Effector memory CD4-positive, alpha-beta T cell (primary cell): ENCODE measurements around the gene ZNF543.
A peak's percentile ranks its signal among the peaks of the same experiment; 100 is the strongest.

Source experiments
- DNase-seq, 3 donors: peaks; one replicate each; pipeline ENCODE4 v3.0.0-alpha.2; 2020
- H3K27ac ChIP-seq: 2 replicates; pipeline ENCODE4 v1.7.0; 2013; ENCODE audit warnings: mild to moderate bottlenecking, low read length, moderate library complexity; ENCODE audit not compliant: insufficient read depth, poor library complexity, severe bottlenecking
- H3K27me3 ChIP-seq: replicated peaks from 2 replicates; pipeline ENCODE4 v1.7.0; 2013; ENCODE audit warnings: mild to moderate bottlenecking, low read length; ENCODE audit not compliant: insufficient read depth, control insufficient read depth, poor library complexity, severe bottlenecking
- H3K36me3 ChIP-seq: 2 replicates; pipeline ENCODE4 v1.7.0; 2013; ENCODE audit warnings: mild to moderate bottlenecking, low read length, moderate library complexity; ENCODE audit not compliant: control insufficient read depth, insufficient read depth
- H3K4me1 ChIP-seq: 2 replicates; pipeline ENCODE4 v1.7.0; 2013; ENCODE audit warnings: low read length, mild to moderate bottlenecking; ENCODE audit not compliant: control insufficient read depth, insufficient read depth, poor library complexity, severe bottlenecking
- H3K4me3 ChIP-seq: 2 replicates; pipeline ENCODE4 v1.7.0; 2013; ENCODE audit warnings: low read length, low read depth, mild to moderate bottlenecking; ENCODE audit not compliant: insufficient read depth, poor library complexity, severe bottlenecking
- H3K9me3 ChIP-seq: 2 replicates; pipeline ENCODE4 v1.7.0; 2013; ENCODE audit warnings: mild to moderate bottlenecking, low read length, moderate library complexity; ENCODE audit not compliant: control insufficient read depth

The ZNF543 gene

GRCh38 chr19:57350877-57351805, 30.9 kb downstream of the ZNF543 start, which contains the start of gene ZNF304:
ZNF304 (plus strand) TSS chr19:57351271; CDS start chr19:57351665, 394 bp downstream.
- Histone ChIP-seq H3K27me3 (no peaks in the 10 kb centered on the region), H3K9me3 (peaks cover 5% of the 10 kb centered on the region), H3K36me3 (peaks cover 29% of the 10 kb centered on the region), H3K4me3 (peak within 1 kb of the TSS; percentile 81), H3K27ac (peak within 1 kb of the TSS; percentile 57), H3K4me1 (peaks cover 10% of the 10 kb centered on the region)
- DNase-seq = peak; percentile 57 to 78 (median 70)

GRCh38 chr19:57351867-57352266, 31.6 kb downstream of the ZNF543 start:
- peaks cover 8% of the 10 kb centered on the region for H3K9me3 ChIP-seq
- H3K27ac ChIP-seq = no peak overlapping the region
- peaks cover 10% of the 10 kb centered on the region for H3K4me1 ChIP-seq
- no peaks in the 10 kb centered on the region for H3K27me3 ChIP-seq
- peaks cover 36% of the 10 kb centered on the region for H3K36me3 ChIP-seq
- no peak for DNase-seq
- peak overlapping the region; percentile 81 for H3K4me3 ChIP-seq

DNA sequence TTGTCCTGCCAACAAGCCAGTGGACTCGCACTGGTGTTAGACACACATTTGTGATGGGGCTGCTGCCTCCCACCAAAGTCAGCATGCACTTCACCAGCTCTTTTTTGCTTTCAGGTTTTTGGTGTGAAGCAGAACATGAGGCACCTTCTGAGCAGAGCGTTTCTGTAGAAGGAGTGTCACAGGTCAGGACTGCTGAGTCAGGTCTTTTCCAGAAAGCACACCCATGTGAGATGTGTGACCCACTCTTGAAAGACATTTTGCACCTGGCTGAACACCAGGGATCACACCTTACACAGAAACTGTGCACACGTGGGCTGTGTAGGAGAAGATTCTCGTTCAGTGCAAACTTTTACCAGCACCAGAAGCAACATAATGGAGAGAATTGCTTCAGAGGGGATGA, 35.6 kb downstream of the ZNF543 start:
- H3K36me3 ChIP-seq = peaks cover 40% of the 10 kb centered on the region
- peaks cover 10% of the 10 kb centered on the region for H3K4me1 ChIP-seq
- H3K27me3 ChIP-seq = no peaks in the 10 kb centered on the region
- no peak overlapping the region for H3K4me3 ChIP-seq
- peaks cover 18% of the 10 kb centered on the region for H3K9me3 ChIP-seq
- DNase-seq = no peak
- no peak overlapping the region for H3K27ac ChIP-seq

DNA sequence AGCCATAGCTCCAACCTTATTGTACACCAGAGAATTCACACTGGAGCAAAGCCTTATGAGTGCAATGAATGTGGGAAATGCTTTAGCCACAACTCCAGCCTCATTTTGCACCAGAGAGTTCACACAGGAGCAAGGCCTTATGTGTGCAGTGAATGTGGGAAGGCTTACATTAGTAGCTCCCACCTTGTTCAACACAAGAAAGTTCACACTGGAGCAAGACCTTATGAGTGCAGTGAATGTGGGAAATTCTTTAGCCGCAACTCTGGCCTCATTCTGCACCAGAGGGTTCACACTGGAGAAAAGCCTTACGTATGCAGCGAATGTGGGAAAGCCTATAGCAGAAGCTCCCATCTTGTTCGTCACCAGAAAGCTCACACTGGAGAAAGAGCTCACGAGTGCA, 37.1 kb downstream of the ZNF543 start:
- Histone ChIP-seq H3K36me3 (peaks cover 40% of the 10 kb centered on the region), H3K4me3 (no peak overlapping the region), H3K27me3 (no peaks in the 10 kb centered on the region), H3K4me1 (peaks cover under 1% of the 10 kb centered on the region), H3K9me3 (peaks cover 18% of the 10 kb centered on the region), H3K27ac (no peak overlapping the region)
- no peak for DNase-seq

- Histone ChIP-seq H3K9me3 (peaks cover 18% of the 10 kb centered on the region), H3K36me3 (peaks cover 29% of the 10 kb centered on the region), H3K4me3 (no peak overlapping the region), H3K4me1 (peaks cover 5% of the 10 kb centered on the region), H3K27me3 (no peaks in the 10 kb centered on the region), H3K27ac (no peak overlapping the region)
- no peak for DNase-seq
Observed at GRCh38 chr19:57359300-57359699, 39.0 kb downstream of the ZNF543 start.

DNA sequence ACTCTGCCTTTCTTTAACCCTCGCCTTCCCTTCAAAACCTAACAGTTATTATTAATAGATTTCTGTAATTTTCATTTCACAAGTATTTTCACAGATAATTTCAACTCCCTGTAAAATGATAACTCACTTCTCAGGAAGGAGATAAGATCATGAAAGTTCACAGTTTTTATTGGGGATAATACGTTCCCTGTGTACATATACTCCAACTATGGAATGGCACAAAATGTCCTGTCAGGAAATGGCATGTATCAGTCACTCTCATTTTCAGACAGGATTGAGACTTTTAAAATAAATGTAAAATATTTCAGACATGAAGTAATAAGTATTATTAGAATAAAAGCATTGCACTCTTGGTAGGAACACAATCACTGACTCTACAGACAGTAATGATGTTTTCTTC, 42.1 kb downstream of the ZNF543 start:
- no peaks in the 10 kb centered on the region for H3K27me3 ChIP-seq
- H3K9me3 ChIP-seq = peaks cover 6% of the 10 kb centered on the region
- peak overlapping the region; percentile 80 for H3K27ac ChIP-seq
- DNase-seq = no peak
- peaks cover 5% of the 10 kb centered on the region for H3K4me1 ChIP-seq
- H3K4me3 ChIP-seq = no peak overlapping the region
- H3K36me3 ChIP-seq = no peaks in the 10 kb centered on the region

- no peaks in the 10 kb centered on the region for H3K36me3 ChIP-seq
- no peaks in the 10 kb centered on the region for H3K27me3 ChIP-seq
- DNase-seq = peak; percentile 96
- H3K27ac ChIP-seq = peak within 1 kb of the TSS; percentile 80
- no peaks in the 10 kb centered on the region for H3K9me3 ChIP-seq
- H3K4me3 ChIP-seq = peak within 1 kb of the TSS; percentile 66
- peaks cover 5% of the 10 kb centered on the region for H3K4me1 ChIP-seq
Observed at GRCh38 chr19:57362997-57363687, 42.9 kb downstream of the ZNF543 start, which contains the start of the genes TRAPPC2B and ZNF547. TRAPPC2B (plus strand) TSS chr19:57363551; CDS start chr19:57364834, 1,283 bp downstream. ZNF547 (plus strand) TSS chr19:57363551; CDS start chr19:57368556, 5,005 bp downstream.

GRCh38 chr19:57363688-57364181, 43.5 kb downstream of the ZNF543 start:
- no peak for DNase-seq
- H3K27ac ChIP-seq = peak overlapping the region; percentile 80
- H3K36me3 ChIP-seq = no peaks in the 10 kb centered on the region
- no peaks in the 10 kb centered on the region for H3K27me3 ChIP-seq
- H3K4me3 ChIP-seq = peak overlapping the region; percentile 66
- peaks cover 5% of the 10 kb centered on the region for H3K4me1 ChIP-seq
- H3K9me3 ChIP-seq = no peaks in the 10 kb centered on the region

- no peaks in the 10 kb centered on the region for H3K27me3 ChIP-seq
- no peak for DNase-seq
- H3K9me3 ChIP-seq = no peaks in the 10 kb centered on the region
- no peak overlapping the region for H3K27ac ChIP-seq
- peaks cover 5% of the 10 kb centered on the region for H3K4me1 ChIP-seq
- no peak overlapping the region for H3K4me3 ChIP-seq
- H3K36me3 ChIP-seq = peaks cover under 1% of the 10 kb centered on the region
Observed at GRCh38 chr19:57366776-57367175, 46.5 kb downstream of the ZNF543 start.
